Measurements from ENCODE around the gene E2F8.

Gene E2F8

DNA sequence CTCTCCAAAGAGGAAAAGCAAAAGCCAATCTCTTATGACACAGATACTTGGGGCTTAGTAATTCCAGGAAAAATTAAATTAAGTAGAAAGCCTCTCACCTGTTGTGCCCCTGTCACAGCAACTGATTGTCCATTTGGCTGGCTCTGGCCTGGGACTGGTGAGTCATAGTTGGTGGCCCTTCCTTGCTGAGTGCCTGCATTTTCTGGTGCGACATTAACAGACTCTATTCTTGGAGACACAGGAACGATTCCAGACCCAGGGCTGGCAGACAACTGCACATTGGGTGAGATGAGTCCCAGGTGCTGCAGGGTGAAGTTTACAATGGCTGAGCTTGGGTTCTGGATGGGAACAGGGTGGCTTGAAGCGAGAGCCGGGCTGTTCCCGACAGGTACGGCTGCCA is 15.6 kb downstream of the E2F8 start:
- FAIRE-seq = no peak
- no peak for DNase-seq (ENCODE audit: low spot score)

DNA sequence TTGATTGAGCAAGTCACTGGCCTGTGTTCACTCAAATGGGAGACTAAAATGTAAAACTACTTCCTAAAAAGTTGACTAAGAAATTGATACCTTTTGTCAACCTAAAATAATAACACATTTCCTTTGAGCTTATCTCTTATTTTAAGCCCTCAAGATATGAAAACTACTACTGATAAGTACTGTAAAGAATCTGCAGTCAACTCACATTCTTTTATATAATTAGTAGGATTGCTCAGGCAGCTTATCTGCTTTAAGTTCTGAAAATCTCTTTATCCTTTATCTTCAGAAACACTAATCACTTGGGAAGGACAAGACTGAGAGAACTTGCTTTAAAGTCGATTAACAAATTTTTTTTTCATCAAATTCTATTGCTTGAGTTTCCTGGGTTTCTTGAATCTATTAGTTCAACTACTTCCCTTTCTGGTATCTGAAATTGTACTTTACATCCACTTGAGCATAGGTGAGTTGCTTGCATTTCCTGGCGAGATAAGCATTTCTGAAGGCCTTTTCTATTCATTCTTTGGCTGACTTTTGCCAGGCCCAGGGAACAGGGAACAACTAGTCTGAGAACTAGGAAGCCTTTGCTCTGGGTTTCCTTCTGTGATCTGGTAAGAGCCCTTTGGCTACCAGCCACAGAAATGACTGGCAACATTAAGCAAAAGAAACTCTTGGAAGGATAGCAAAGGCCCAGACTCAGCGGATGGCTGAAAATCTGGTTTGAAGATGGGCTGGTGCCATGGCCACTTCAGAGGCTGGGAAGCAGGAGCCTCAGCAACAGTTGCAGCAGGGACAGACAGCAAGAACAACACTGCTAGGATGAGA is 19.6 kb downstream of the E2F8 start:
- DNase-seq (ENCODE audit: low spot score) (no peak), FAIRE-seq (no peak)

DNA sequence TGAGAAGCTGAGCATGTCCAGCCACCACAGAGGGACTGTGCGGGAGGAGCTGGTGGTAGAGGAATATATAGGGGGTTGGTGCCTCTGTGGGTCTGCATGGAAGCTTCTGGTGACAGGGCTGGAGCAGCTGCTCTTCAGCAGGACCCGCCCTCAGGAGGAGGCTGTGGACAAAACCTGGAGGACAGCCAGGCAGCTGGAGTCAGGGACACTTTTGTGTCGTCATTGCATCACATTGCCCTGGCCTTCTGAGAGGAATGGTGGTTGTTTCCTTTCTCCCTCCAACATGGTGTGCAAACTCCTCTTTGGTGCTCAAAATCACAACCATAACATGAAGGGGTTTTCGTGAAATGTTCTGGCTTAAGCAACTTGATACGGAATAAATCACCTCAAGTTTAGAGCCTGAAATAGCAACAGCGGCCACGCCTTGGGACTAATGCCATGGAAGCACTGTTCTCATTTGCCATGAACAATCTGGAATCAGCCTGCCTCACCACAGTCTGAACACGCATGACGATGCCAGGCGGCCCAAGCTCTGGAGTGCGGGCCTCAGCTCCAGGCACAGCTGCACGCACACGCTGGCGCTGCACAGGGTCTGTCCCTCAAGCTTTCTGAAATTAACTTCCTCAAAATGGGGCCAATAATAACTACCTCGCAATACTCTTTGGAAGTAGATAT is 21.8 kb downstream of the E2F8 start:
- FAIRE-seq = no peak
- no peak for DNase-seq (ENCODE audit: low spot score)

DNA sequence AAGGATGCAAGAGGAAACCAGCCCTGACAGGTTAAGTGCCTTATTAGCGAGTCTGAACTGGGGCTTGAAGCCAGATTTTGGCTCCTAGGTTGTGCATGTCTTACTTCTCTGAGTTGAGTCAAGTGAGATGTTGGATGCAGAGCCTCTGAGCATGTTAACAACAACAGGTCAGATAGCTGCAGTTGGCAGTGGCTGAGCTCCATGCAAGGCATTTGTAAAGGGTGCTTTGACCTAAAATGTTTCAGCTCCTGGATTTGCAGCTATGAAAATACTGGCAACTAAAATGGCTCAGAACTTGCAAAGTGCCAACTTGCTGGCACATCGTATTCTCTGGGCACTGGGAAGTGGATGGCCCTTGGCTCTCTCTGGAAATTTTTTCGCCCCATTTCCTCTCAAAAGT is 22.5 kb downstream of the E2F8 start:
- no peak for FAIRE-seq
- DNase-seq (ENCODE audit: low spot score) = no peak

DNA sequence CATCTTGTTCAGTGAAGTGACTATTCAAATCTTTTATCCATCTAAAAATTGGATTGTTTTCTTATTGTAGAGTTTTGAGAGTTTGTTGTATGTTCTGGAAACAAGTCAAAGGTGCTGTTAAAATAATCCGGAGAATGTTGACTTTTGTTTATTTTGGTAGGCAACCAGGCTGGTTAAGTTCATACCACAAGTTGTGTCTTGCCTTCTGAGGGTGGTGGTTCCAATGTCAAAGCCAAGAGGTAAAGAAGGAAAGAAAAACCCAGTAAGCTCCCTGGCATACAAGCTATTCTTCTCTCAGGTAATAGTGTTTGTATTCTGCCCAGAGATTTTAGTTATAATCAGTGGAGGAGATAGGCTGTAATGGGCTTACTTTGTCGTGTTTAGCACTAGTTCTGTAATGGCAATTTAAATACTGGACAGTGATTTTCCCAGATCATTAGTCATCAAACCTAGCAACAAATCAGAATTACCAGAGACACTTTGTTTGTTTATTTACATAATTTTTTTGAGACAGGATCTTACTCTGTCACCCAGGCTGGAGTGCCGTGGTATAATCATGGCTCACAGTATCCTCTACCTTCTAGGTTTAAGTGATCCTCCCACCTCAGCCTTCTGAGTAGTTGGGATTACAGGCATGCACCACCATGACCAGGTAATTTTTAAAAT is 23.9 kb downstream of the E2F8 start:
- FAIRE-seq = no peak

DNA sequence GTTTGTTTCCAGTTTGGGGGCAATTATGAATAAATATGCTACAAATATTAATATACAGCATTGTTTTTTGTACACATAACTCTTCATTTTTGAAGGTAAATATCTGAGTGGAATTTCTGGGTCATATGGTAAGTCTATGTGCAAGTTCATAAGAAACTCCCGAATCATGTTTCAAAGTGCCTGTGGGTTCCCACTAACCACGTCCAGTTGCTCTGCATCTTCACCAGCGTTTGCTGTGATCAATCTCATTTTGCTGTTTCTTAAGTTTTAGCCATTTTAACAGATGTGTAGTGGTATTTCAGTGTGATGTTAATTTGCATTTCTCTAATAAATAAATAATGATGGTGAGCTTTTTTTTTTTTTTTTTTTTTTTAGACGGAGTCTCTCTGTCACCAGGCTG is 24.7 kb downstream of the E2F8 start:
- no peak for FAIRE-seq
- no peak for DNase-seq (ENCODE audit: low spot score)

More for the DNA sequence above, 23.9 kb downstream of the E2F8 start:
- no peak for DNase-seq (ENCODE audit: low spot score)

DNA sequence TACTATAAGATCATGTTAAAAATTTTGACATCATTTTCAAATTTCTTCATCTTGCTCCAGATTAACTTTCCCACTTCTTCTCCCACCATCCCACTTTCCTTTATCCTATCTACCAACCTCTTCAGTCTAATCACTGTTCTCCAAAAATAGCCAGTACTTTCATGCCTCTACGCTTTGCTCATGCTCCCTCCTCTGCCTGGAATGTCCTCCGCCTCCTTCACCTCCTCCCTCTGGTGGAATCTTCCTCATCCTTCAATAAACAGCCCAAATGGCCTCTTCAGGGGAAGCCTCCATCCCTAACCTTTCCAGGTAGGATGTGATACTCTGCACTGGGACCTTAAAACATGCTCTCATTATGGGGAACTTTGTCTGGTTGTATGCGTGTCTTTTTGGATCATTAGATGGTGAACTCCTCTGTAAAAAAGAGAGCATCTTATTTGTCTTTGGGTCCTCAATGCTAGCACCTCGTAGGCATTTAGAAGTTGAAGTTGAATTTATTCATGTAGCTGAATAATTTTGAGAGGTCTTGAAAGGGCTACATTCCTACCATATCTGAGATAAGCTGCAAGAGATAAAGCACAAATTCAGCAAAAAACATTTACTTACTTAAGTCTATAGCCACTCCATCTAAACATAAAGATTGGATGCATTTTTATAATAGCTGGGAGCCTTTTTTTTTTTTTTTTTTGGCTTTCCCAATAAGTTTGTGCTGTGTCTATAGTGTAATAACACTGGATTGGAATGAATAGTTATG is 31.0 kb downstream of the E2F8 start:
- DNase-seq (ENCODE audit: low spot score) (no peak), FAIRE-seq (no peak)

DNA sequence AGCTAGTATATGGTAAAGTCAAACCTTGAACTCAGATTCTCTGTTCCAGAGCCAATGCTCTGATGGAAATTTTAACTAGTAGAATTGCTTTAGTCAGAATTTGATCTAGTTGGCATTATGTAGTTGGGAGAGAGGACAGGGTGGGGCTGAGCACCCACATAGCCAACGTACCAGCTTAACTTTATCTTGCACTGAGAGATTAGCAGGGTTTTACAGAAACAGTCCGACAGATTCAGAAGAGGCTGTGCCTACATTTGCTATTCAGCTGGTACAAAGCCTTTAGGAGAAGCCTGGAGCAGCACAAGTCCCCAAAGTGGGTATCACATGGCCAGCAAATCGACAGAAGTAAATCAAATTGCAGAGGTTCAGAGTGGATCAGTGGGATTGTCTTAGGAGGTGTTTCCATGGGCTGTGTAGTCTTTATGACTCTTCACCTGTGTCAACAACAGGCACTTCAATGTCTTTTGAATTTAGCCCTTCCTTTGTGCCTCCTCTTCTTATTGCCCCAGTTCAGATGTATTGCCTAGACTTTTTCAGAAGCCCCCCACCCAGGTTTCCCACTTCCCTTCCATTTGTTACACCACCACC is 31.7 kb downstream of the E2F8 start:
- no peak for FAIRE-seq
- DNase-seq (ENCODE audit: low spot score) = no peak

DNA sequence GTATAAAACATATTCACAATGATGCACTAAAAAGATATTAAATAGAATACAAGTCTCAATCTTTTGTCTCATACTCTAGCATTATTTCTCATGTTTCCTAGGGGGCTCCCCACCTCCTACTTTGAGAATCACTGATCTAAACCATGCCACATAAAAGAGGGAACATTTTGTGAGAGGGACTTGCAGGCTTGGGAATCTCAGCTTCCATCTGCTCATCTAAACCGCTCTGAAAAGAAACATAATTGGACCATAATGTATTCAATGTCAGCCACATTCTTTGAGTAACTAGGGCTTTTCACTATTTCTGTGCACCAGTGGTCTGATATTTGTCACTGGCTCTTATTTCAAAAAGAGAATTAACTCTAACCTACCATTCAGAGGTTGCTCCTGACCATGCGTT is 32.6 kb downstream of the E2F8 start:
- no peak for DNase-seq (ENCODE audit: low spot score)
- FAIRE-seq = no peak

DNA sequence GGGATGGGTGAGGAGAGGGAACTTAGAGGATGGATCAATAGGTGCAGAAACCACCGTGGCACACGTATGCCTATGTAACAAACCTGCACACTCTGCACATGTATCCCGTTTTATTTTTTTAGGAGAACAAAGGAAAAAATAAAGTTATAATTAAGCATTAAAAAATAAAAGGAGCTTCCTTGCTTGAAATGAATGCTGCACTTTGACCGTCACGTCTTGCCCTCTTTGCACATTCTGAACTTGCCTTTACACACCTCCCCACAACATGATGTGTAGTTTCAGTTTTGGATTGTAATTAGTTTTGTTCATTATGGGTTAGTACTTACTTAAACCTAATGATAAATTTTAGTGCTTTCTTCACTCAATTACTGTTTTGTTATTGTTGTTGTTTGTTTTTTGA is 35.9 kb downstream of the E2F8 start:
- FAIRE-seq = no peak
- DNase-seq (ENCODE audit: low spot score) = no peak

DNA sequence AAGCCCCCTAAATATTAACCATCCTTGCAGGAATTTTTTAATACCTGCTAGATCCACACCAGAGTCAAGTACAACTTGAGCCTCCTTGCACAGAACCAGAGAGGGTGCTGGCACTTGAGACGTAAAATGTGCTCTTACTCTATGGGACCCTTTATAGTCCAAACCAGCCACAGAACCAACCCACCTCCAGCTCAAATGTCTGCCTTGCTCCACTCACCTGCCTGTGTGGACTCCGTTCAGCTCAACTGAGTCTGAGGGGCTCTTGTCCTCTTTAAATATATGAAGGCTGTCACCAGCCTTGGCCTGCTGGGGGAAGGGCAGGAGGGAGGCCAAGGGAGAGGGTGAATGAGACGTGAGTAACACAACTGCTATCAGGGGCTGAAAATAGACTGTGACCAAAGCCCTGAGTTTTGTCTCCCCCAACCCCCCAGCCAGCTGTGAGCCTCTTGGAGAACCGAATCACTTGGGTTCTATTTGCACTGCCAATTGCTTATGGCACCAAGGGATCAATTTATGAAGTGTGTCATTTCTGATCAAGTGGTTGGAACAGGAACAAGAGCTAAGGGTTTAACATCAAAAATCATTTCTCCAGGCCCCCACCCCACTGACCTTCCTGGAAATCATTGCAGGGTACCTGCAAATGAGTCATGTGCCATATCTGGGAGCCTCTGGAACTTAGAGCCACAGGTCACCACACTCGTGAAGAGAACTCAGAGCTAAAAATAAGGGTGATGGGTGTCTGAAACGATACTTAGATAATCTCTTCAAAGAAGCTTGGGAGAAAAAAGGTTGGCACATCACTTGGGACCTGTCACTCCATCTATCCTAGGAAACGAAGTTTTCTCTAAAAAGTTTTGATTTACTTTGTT is 38.8 kb downstream of the E2F8 start, which contains the start of gene CSRP3:
TSS of gene CSRP3 (minus strand) at position 247 of the 869 bp plus-strand sequence. CDS start 9,535 bp downstream, outside the sequence.
- FAIRE-seq (no peak), DNase-seq (ENCODE audit: low spot score) (peak; percentile 23)

DNA sequence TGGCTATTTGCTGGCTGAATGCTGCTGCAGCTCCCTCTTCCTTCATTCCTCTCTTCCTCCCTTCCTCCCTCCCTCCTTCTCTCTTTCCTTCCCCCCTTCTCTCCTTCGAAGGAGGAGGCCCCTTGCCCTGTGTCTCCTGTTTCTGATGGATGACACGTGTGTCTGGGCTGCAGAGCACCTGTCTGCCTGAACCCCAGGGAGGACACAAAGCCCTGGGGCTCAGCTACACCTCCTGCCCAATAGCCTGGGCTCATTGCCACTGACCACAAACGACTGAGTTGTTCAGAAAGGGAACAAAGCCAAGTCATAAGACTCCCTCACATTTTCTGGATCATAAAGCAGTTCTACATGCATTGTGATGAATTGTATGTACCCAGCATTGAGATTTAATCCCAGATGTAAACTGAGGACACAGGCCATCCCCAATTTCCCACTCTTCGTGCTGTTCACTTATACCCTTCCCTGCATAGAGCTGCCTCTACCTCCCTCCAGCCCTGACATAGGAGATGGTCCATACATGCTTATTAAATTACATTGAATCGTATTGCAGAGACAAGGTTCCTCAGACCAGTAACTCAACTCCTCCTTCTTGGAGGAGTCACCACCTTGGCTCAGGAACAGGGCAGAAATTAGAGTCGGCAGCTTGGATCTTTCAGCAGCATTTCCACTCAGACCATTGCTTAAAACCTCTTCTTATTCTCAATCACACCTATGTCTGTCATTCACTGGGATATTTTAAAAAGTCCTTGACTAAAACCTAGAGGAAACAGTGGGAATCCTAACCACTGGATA is 40.1 kb downstream of the E2F8 start:
- FAIRE-seq = no peak
- peak; percentile 82 for DNase-seq (ENCODE audit: low spot score)

DNA sequence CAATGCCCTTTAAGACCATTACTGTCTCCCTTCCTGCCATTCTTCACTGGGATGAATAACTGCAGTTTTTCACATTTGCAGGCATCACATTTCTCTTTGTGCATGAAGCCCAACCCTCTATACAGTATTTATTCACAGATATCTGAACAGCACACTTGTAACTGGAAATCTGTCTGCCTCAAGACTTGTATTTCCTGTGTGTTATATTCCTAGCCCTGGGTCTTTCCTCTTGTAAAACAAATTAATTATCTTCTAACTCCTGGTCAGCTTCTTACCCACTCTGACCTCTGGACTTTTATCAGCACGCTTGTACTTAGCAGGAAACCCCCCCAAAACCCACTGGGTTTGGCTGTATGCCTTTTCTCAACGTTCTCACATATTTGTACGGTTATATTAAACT is 41.0 kb downstream of the E2F8 start:
- FAIRE-seq = no peak
- DNase-seq (ENCODE audit: low spot score) = no peak

DNA sequence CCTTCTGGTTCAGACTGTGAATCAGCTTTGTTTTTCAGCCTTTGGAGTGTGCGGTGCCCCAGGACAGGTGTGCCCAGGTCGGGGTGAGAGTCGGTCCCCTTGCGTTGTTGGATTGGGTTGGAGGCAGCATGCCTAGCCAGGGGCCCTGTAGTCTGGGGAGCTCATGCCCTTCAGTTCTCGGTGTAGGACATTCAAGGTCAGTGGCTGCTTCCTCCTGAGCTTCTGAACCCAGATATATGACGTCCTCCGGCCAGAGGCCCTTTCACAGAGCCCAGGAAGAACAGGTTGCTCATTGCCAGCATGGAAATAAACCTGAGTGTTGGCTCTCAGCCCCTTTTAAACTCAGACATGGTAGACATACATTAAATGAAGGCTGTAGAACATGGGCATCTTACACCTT is 41.7 kb downstream of the E2F8 start:
- DNase-seq (ENCODE audit: low spot score) (no peak), FAIRE-seq (no peak)

DNA sequence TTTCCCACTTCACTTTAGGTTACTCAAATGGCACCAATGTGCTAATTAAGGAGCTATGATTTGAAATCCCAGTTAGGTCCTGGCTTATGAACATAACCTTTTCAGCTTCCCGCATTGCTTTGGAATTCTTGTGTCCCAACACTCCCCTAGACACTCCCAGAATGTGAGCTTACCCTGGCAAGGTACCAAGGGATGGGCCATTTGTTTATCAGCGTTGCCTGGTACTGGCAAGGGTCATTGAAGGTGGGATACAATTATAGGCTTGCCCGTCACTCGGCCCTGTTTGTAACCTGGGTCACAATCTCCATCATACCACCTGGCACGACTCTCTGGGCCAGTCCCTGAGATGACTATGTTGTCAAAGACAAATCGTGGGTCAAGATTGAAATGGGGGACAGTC is 44.3 kb downstream of the E2F8 start:
- no peak for FAIRE-seq
- no peak for DNase-seq (ENCODE audit: low spot score)

DNA sequence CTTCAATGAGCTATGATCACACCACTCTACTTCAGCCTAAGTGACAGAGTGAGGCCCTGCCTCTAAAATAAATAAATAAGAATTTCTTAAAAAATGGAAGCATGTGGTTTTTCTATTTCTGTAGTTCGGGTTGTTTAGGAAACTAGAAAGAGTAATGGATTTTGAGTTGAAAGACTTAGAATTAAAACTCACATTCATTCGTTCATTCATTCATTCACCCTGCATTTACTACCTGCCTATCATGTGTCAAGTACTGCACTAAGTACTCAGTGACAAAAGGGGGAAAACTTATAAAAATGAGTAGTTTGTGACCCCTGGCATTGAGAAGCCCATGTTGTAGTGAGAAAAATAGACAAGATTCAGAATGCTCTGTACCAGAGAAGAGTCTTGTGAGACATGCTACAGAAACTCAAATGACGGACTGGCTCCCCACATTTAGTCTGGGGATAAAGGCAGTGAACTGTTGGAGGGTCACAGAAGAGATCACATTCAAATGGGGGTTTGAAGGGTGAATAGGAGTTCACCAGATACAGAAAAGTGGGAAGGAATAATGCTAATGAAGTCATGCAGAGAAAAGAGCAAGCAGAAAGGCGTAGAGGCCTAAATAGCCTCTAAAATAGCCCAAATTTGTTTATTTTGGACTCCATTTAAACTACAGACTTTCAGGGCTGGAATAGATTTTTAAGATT is 46.0 kb downstream of the E2F8 start:
- FAIRE-seq (no peak), DNase-seq (ENCODE audit: low spot score) (no peak)

DNA sequence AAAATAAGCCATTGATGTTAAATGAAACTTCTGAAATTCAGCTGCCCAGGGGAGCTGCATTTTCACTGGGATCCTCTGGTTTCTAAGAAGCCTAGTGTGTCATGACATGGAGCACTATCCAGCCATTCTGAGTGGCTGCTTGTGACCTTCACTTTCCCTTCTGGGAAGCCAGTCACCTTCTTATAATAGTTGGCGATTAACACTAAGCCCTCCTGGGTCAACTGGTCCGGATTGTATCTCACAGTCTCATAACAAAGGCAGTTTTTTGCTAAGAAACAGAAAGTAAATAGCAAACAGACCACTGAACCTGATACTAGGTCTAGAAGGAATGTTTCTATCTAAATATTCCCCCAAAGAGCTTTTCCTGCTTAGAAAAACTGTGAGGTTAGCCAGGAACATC is 46.8 kb downstream of the E2F8 start:
- FAIRE-seq (no peak), DNase-seq (ENCODE audit: low spot score) (no peak)

DNA sequence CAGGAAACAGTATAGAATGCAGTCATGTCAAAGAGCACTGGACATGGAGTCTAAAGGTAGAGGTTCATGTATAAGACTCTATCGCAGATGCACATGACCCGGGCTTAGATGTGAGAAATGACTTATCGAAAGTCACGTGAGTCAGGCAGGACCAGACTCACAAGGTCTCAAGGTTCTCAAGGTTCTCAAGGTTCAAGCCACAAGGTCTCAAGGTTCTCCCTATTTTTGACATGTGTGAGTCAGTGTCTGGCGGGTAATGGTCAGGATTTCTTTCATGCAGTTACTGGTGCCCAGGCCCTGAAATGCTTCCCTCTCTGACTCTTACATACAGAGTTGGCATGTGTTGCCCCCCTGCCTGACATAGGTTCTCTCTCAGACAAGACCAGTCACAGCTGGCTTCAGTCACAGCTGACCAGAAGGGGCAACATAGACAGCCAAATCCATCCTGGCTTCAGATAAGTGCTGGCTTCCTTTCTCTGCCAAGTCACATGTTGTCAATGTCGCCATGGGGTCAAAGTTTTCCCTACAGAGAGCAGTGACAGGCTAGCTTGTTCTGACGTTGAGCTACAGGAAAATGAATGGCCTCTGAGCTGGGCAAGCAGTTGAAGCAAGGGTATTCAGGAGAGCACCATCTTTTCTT is 49.1 kb downstream of the E2F8 start:
- FAIRE-seq (no peak), DNase-seq (ENCODE audit: low spot score) (no peak)
